ENCODE results near the gene TFAP2C.
"Not testable (repeated sequence)": the region's sequence is repeated elsewhere in the genome, so short reads cannot be mapped to it uniquely, and the experiment has no call there.

TFAP2C gene

DNA sequence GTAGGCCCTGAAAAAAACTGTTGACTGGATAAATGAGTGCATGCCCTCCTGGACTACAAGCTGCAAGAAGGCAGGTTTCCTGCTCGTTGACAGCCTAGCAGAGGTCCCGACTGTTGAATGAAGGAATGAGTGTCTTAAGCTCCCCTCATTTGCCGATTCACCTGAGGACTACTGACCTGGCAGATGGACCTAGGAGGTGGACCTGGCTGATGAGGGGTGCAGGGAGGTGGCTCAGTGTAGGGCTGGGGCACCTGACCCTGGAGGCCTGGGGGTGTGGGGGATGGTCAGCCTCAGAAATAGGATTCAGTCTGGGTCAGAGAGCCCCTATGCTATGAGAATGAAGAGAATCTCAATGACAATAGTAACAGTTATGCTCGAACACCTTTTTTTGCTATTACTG, 11.6 kb upstream of the TFAP2C start:
- DNase-seq: no peak

DNA sequence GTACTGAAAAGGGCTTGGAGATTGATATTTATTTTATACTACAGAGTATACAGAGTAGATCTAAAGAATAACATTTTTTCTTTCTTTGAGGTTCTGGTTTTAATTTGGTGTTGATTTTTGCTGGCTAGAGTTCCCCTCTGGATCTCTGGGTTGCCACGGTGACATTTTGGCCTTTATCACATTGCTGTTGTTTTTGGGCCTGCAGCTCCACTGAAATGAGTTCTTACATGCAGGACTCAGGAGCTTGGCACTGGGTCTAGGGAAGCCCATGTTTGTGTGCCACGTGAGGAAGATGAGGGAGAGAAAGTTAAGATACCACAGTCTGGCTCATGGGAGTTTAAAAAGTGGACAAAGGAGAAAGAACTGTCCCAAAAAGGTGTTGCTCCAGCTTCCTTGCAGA, 7.4 kb upstream of the TFAP2C start:
- no peak for DNase-seq

DNA sequence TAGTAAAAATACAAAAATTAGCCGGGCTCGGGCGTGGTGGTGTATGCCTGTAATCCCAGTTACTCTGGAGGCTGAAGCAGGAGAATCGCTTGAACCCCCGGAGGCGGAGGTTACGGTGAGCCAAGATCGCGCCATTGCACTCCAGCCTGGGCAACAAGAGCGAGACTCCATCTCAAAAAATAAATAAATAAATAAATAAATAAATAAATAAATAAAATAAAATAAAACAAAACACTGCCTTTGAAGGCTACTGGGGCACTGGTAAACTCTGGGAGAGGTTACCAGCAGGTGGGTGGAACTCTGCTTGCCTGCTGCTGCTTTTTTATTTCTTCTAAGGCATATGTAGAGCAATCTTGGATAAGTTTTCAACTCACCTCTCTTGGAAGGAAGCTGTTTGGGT, 5.2 kb upstream of the TFAP2C start:
- DNase-seq: not testable (repeated sequence)

DNA sequence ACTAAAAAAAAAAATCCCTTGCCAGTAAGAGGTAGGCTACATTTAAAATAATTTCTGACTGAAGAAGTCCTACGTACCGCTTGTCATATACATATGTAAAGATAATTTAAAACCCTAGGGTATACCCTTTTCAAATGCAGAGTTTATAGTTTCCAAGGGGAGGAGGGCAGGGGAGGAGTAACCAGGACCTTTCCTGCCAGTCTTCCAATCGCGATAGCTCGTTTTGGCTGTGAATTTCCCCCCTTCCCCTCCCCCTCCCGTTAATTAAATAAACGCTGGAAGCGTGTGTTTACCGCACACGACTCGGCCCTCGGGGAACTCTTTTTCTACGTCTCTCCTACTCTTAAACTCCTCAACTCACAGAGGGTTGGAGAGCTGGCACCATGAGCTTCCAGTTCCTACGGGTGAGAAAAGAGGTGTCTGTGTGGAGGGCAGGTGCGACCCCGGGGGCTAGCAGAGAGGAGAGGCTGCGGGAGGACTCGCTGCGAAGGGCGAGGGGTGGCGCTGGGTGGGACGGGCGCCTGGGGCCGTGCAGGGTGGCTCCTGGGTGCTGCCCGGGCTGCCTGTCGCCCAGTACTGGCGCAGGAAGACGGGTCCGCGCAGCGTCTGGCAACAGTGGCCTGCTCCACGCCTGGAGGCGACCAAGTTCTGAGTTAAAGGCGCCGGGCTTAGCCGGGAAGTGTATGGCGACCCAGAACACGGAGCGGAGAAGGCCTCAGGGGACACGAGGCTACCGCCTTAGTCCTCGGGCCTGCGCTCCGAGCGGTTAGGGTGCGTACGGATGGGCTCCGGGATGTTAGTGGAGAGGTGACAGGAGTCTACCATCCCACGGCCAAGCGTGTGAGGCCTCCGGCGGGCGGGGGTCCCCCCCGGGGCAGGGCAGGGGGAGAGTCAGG, 4.1 kb upstream of the TFAP2C start:
- no peak for DNase-seq

DNA sequence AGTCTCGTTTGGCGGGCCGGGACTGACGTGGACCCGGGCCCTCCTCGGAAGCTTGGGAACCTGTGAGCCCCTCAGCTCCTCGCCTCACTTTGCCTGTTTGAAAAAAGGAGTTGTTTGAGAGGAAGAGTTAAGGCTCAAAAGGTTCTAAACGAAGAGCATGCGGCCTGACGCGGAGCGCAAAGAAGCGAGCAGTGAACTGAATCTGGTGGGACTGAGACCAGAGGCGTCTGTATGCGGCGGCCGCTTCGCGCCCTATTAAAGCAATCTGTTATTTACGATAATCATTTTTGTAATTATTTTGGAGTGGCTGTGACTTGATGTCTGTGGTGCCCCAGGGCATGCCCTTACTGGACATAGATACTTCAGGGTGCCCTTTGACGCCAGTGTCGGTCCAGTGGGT, 3.3 kb upstream of the TFAP2C start:
- DNase-seq: no peak

DNA sequence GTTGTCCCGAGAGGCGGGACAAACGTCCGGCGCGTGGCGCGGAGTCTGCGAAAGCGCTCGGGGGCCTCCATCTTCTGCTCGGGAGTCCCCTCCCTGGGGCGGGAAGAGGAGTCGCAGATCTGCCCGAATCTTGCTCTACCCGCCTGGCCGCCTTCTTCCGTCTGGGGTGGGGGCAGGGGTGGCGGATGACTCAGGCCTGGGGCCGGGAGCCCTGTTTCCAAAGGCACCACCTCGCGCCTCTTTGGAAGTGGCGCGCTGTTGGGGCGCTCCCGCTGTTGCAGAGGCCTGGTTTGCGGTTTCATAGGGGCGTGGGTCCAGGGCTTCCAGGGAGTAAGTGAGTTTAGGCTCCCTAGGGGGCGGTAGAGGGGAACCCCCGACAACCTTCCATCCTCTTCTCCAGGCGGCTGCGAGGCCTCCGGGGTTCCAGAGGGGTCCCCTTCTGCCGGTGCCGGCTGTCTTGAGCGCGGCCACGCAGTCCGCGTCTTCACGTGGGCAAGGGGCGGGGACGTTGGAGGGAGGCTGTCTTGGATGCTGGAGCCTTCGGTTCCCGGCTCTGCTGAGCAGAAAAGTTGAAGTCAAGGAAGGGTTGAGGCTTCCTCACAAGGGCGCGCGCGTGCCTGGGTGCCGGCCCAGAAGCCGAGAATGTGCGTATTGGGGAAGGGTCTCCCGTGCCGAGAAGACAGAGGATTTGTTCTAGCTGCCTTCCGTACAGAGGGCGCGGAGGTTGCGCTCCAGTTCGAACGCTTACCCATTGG, 2.6 kb upstream of the TFAP2C start:
- DNase-seq: no peak

DNA sequence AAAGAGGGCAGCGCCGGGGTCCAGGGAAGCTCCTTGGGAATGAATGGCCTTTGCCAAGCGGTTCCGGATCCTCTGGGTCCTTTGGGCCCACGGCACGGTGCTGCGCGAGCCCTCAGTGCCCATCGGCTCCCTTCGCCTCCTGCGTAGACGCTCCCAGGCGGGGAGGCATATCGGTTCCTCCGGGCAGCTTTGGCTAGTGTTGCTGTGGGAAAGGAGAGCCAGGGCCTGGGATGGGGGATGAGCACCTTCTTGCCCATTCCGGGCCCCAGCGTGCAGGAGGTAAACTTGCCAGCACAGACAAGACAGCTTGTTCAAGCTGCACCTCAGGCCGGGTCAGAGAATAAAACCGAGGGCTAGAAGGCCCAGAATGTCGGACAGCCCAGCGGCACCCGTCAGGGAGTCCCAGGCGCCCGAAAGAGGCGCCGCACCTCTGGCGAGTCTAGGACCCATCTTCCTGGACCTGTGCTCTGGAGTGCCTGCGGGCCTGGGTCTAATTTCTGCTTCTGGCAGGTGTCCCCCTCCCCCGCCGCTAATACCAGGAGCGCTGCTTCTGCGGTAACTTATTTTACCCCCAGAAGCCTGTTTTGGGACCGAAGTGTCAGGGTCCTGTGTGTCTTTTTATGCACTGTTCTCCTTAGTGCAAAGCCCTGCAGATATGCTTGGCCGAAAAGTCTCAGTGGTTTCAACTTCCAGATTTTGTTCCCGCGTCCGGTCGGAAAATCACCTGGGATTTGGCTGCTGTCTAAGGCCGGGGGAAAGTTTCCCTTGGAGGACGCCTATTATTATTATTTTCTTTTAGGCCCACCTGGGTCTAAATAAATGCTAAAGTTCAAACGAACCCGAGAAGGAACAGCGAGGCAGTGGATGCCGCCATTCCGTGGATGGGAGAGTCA, 1.7 kb upstream of the TFAP2C start:
- DNase-seq: no peak

DNA sequence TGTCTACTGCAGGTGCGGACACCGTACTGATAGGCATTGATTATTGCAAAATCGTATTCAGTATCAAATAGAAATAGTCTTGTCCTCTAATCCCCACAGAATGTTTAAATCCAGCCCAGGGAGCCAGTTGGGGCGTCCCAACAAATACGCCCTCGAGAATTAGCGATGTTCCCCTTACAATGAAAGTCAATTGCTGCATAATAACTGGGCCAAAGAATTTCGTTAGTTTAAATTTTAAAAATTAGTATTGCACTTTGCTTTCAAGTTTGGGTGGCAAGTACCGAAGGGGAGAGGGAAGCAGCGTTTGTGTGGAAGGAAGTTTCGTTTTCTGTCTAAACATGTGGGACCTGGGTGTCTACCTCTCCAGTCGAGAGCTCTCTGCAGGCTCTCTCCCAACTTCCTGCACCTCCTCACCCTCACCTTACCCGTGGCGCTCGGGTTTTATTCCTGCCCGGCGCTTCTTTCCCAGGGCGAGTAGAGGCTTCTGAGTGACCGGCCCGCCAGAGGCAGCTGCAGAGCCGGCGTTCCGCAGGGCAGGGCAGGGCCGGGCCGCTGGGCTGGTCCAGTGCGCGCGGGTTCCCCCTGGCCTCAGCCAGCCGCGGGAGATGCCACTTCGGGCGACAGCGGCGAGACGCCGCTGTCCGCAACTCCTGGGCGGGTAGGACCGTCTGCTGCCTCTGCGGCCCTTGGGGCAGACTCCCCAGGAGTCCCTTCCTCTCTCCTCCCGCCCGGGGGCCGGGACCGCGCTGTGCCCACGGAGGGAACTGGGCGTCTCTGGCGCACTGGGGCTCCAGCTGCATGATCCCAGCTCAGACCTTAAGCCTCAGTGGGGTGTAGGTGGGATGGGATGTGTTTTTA, 862 bp upstream of the TFAP2C start:
- no peak for DNase-seq

DNA sequence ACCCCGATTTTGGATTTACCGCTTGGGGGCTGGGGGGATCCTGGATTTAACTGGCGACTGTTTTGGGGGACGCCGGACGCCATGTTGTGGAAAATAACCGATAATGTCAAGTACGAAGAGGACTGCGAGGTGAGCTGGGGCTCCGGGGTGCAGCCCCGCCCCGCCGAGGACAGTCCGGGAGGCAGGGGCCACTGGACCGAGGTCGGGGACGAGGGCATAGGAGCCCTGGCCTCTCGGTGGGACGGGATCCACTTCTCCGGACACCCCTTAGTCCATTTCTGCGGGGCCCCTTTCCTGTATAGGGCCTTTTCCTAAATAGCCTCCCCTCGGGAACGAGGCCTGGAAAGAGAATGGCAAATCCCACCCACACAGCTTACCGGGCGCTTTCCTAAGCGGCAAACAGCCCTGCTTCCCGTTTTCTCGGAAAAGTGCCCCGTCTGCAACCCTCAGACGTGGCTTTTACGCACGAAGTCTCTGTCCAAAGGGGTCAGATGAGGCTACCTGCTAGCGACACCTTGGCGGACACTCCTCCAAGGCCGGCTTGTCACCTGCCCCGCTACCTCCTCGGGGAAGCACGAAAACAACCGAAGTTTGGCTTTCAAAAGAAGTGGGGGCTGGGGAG, 469 bp downstream of the TFAP2C start:
- DNase-seq: no peak

DNA sequence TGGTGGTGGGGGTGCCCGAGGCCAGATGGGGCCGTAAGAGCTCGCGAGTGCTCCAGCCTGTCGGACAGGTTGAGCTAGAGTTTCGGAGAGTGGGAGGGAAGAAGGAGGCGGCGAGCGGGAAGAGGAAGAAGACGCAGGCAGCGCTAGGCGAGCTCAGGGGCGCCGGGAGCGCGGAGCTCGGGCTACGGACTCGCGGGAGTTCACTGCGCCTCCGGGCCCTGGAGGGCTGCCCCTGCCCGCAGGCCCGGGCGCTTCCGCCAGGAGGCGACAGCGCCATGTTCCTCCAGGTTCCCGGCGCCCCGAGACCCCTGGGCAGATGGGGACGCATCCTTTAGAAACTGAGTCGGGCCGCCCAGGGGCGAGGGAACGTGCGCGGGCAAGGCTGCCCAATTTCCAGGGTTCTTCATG, 984 bp downstream of the TFAP2C start:
- DNase-seq: no peak

DNA sequence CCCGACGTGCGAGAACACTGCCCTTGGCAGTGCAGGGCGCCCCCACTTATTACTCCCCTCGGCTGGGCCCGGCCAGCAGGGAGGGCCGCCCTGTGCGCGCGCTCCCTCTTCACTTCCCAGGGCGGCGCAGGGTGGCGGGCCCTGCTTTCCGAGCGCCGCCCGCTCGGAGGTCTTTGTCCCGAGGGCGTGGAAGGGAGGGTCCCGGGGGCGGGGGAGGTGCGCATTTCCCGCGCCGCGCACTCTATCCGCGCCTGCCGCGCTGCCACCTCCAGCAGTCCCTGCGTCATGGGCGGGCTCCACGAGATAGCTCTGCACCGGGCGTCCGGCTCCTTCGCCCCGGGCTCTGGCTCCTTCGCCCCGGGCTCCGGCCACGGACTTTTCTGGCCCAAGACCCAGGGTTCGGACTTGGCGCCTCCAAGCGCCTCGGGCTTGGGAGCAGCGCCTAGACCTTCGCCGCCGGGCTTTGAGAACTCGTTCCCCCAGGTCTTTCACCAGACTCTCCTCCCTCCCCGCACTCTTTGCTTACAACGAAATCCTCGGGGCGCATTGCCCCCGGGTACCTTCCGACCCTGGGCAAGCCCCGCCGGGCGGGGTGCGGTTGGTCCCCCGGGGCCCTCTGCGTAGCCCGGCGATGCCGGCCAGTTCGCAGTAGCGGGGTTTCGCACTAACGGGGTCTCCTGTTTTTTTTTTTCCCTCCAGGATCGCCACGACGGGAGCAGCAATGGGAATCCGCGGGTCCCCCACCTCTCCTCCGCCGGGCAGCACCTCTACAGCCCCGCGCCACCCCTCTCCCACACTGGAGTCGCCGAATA, 1.6 kb downstream of the TFAP2C start:
- no peak for DNase-seq

DNA sequence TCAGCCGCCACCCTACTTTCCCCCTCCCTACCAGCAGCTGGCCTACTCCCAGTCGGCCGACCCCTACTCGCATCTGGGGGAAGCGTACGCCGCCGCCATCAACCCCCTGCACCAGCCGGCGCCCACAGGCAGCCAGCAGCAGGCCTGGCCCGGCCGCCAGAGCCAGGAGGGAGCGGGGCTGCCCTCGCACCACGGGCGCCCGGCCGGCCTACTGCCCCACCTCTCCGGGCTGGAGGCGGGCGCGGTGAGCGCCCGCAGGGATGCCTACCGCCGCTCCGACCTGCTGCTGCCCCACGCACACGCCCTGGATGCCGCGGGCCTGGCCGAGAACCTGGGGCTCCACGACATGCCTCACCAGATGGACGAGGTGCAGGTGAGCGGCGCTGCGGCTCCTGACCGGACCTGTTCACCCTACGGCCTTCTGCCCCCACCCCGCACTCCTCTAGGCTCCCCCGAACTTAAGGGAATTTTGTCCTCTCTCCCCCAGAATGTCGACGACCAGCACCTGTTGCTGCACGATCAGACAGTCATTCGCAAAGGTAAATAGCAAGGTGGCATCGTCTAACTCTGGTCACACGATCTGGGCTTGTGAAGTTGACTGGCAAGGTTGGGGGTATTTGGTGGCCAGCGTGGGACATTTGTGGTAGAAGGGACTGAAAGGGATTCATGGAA, 2.3 kb downstream of the TFAP2C start:
- no peak for DNase-seq

DNA sequence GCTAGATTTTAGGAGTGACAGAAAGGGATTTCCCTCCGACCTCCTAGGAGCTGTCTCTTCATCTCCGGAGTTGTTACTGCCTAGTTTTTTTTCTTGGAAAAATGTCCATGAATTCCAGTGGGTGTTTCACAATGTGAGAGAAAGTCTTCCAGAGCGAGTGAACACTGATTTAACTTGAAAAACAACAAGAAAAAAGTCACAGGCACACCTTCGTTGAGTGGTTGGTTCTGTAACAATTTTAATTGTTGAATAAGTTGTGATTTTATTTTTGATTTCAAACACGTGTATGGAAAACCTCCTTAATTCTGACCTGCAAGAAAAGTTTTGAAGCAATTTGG, 2.9 kb downstream of the TFAP2C start:
- no peak for DNase-seq

DNA sequence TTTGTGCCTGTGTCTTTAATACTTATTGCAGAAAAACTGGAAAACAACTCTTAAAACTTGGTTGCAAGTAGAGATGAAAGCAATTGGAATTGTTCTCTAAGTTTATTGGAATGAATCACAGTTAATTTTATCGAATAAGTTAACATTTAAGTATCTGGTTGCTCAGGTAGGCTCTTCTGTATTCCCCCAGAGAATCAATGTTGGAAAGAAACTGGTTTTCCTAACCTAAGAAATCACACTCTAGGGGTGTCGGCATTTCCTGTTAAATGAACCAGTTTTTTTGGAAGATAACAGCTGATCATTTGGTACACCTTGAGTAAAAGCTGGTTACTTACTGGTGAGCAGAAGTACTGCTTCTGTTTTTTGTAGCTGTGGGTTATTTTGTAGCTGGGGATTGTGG, 5.2 kb downstream of the TFAP2C start:
- DNase-seq: no peak

DNA sequence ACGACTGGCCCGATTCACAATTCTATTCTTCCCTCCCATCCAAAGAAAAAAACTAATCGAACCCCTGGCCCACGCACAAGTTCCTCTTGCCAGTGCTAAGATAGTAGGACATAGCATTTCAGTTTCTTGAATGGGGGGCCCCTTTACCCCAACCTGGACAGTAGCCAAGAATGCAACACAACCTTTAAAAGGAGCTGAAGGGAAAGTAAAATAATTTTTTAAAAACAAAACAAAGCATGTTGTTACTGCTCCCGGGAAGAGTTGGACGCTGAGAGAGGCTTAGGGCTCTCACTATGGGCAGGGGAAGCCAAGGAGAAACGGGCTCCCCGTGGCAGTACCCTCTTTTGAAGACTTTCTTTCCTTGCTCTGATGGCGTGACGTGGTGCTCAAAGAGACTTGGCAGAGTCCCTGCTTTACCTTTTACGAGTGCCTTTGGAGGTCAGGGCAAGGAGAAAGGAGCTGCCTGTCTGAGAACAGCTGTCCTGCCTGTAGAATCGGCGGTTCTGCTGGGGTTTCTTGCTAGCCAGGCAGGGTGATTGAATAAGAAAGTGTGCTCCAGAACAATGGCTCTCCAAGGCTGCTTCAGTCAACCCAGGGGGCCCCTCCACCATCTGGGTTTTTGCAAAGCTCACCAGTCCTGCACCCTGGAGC, 5.8 kb downstream of the TFAP2C start:
- DNase-seq: no peak

DNA sequence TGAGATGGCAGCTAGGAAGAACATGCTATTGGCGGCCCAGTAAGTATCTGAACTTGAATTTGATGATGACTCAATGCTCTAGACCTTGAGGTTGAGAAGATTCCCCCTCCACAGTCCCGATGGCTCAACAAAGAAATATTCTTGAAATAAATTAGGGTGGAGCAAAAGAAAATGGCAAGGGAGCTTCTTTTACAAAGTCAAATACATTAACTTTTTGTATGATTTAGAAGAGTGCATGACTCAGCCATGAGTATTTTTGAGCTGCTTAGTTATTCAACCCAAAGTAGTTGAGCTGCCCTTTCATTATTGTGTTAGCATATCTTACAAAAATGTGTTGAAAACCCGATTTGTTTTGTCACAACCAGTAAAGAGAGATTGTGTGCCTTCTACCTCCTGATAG, 7.6 kb downstream of the TFAP2C start:
- no peak for DNase-seq

DNA sequence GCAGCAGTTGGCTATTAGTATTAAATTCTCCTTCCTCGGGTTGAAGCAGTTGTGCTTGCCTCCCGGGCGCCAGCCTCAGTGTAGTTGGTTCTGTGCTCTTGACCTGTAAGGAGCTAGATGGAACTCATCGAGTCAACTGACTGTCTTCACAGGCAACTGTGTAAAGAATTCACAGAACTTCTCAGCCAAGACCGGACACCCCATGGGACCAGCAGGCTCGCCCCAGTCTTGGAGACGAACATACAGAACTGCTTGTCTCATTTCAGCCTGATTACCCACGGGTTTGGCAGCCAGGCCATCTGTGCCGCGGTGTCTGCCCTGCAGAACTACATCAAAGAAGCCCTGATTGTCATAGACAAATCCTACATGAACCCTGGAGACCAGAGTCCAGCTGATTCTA, 8.5 kb downstream of the TFAP2C start:
- DNase-seq: no peak

DNA sequence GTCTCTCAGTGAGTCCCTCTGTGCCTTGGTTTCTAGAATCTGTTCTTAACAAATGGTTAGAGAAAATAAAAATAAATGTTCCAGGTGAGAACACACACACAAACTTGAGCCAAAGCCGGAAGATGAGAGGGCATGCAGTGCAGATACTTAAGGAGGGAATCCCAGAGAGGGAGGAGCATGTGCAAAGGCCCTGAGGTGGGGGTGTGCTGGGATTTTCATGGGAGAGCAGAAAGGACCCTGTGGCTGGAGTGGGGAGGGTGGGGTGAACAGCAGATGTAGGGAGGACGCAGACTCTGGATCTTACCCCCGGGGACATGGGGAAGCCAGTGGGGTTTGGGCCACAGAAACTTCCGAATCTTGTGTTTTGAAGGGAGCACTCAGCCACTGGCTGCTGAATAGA, 17.5 kb downstream of the TFAP2C start:
- no peak for DNase-seq

DNA sequence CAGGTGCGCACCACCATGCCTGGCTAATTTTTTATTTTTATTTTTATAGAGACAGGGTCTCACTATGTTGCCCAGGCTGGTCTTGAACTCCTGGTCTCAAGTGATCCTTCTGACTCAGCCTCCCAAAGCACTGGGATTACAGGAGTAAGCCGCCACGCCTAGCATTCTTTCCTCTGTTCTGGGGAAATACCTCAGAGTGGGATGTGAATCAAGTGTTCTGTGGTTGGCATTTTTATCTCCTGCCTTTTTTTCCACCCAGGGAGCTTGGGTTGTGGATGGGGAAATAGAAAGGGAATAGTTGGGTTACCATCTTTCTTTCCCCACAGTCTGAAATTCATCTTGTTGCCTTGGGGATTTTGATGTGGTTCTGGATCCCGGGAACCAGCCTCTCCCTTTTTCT, 24.1 kb downstream of the TFAP2C start:
- DNase-seq: no peak

DNA sequence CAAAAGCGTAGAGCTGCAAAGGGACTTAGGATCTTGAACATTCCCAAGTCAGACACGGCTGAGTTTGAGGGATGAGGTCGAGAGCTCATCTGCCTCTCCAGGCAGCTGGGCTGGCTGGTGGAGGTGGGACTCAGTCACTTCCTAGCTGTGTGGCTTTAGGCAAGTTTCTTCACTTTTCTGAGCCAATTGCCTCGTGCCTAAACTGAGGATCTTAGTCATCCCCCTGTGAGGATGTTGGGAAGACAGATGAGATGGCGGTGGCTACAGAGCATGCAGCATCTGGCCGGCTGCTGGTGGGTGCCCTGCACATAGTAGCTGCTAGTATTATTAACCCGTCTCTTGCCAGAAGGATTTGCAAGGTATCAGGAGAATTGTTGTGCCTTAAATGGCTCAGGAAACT, 27.5 kb downstream of the TFAP2C start:
- no peak for DNase-seq

Measured in activated CD4-positive, alpha-beta T cell treated with anti-CD3 and anti-CD28 coated beads, Interleukin-2, amount 50 U/mL, for 1 hour (primary cell).